A549 treated with GW870086 at 1 μM for 4 hours (cell line): ENCODE results near the gene ANKH. TPM values are rescaled to one million over a fixed set of nuclear protein-coding genes. Genes with fewer than 3 reads are reported as not detected.

ENCODE experiments used
- total RNA-seq: library from RNA; stranded (reverse); fragments of 200-300 nt; extraction: Qiagen RNA extraction; gene quantifications from 5 replicates; pipeline ENCODE4 v1.2.3, GENCODE V29; 2022; ENCODE audit warnings: low read depth

The ANKH gene
- 13.4 to 24.3 TPM (median 20.2 TPM) in 5 replicates for total RNA-seq

DNA sequence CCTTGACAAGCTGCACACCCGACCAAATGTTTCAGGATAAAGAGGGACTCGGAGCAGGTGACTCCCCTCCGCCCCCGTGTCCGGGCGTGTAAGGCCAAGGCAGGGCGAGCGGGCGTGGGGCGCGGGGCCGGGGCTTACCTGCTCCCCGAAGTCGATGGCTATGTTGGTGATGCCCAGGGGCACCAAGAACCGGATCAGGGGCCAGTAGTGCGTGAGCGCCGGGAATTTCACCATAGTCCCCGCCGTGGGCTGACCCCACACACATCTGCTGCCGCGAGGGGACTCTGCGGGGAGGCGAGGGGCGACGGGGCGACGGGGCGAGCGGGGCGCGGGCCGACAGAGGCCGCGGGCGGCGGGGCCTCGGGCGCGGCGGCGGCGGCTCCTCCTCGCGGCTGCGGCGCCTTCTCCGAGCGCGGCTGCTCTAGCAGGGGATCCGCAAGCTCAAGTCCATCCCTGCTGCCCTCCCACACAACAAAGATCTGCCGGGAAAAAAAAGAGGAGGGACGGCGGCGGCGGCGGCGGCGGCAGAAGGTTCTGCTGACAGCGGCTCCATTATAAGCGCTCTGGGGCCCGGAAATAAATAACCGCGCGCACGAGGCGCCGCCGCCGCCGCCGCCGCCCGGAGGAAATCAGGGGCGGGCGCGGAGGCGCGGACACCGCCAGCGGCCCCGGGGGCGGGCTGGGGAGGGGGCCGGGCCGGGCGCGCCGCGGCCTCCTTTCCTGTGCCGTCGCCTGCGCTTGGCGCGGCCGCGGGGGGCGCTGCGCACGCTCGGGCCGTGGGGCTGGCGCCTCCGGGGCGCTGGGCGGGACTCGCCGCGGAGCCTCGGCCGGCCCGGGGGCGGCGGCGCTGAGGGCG, at the start of gene ANKH:
Gene ANKH, minus strand, starts transcription at position 565 of the 856 bp plus-strand sequence. Its CDS starts 331 bp downstream, at position 234.

DNA sequence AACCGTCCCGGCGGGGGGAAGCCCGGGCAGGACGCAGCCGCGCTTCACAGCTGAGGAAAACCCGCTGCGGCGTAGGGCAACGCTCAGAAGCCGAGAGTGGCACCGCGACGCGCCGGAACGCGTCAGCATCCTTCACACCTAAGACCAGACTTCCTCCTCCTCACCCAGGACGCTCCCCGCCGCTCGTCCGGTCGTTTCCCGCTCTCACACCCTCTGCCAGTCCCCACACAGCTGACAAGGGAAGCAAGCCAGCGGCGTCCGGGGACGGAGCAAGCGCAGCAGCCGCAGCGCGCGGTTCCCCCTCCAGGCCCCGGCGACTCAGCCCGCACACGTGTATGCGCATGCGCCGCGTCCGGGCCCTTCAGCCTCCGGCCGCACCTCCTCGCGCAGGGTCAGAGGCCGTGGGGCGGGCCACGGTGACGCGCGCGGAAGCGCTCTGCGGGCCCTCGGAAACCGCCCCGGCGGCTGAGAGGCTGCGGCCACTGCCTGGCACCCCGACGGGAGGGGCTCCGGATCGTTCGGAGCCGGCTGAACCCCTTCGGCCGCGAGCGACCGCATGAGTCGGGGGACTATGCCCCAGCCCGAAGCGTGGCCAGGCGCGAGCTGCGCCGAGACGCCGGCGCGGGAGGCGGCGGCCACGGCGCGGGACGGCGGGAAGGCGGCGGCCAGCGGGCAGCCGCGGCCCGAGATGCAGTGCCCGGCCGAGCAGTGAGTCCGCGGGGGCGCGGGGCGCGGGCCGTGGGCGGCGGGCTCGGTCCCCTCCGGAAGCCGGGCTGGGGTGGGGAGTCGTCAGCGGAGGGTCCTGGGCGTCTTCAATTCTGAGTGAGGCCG, 207.1 kb downstream of the ANKH start, which contains the start of gene OTULIN:
Gene OTULIN, plus strand, starts transcription at position 449 of the 831 bp plus-strand sequence. Its CDS starts 108 bp downstream, at position 557.

Other genes starting within 250 kb of the ANKH start
- gene OTULIN, start 207.1 kb downstream of the ANKH start, total RNA-seq = 18.0 to 25.0 TPM (median 20.2 TPM) in 5 replicates